ENCODE measurements around the gene TAL1. TPM values are rescaled to one million over a fixed set of nuclear protein-coding genes. Genes with fewer than 3 reads are reported as not detected.

Gene TAL1
- total and polyA plus RNA-seq, 11 donors = 1.8 to 3.9 (median 2.9) TPM

- 71 to 83% (median 78%) methylated on average over 3 of the region's 3 CpGs for WGBS, 4 donors
- H3K27me3 ChIP-seq = peaks cover 0 to 8% (median 0%) of the 10 kb centered on the region in 9 donors
- no peaks in the 10 kb centered on the region for H3K9me3 ChIP-seq
- intact Hi-C loops (cut with DNase I) = no loop called here
- peaks cover 0 to 22% (median 8%) of the 10 kb centered on the region in 12 donors for H3K4me1 ChIP-seq
- DNase-seq (no peak), ATAC-seq (no peak)
- peaks cover 0 to under 1% (median 0%) of the 10 kb centered on the region in 9 donors for H3K36me3 ChIP-seq
- H3K27ac ChIP-seq = no peak overlapping the region
- no peak overlapping the region for H3K4me3 ChIP-seq
- TF ChIP-seq POLR2A (IDR thresholded peaks at IDR 0.05) (no peak), CTCF (IDR thresholded peaks at IDR 0.05) (no peak)
Measured at GRCh38 chr1:47214549-47214948, 17.5 kb downstream of the TAL1 start.

GRCh38 chr1:47213230-47213963, 18.6 kb downstream of the TAL1 start:
- intact Hi-C loops (cut with DNase I) = no loop called here
- Histone ChIP-seq H3K27me3 (peaks cover 0 to 13% (median 4%) of the 10 kb centered on the region in 9 donors), H3K36me3 (no peaks in the 10 kb centered on the region), H3K27ac (peak overlapping the region in 5 of 12 donors; percentile 60 to 88 (median 76)), H3K9me3 (no peaks in the 10 kb centered on the region), H3K4me3 (no peak overlapping the region), H3K4me1 (peaks cover 0 to 22% (median 8%) of the 10 kb centered on the region in 12 donors)
- no peak for TF ChIP-seq CTCF (IDR thresholded peaks at IDR 0.05)
- no peak for DNase-seq
- 68 to 96% (median 85%) methylated on average over 6 to 11 of the region's 11 CpGs for WGBS, 4 donors
- no peak for ATAC-seq

GRCh38 chr1:47212636-47213229, 19.3 kb downstream of the TAL1 start:
- 81 to 87% (median 86%) methylated on average over 4 of the region's 4 CpGs for WGBS, 4 donors

More at GRCh38 chr1:47212636-47213229, 19.3 kb downstream of the TAL1 start:
- ATAC-seq (no peak), DNase-seq (no peak)
- intact Hi-C loops (cut with DNase I) = no loop called here
- peak overlapping the region in 11 of 12 donors; percentile 50 to 88 (median 74) for H3K27ac ChIP-seq
- H3K9me3 ChIP-seq = no peaks in the 10 kb centered on the region
- no peaks in the 10 kb centered on the region for H3K36me3 ChIP-seq
- H3K4me3 ChIP-seq = no peak overlapping the region
- TF ChIP-seq POLR2A (IDR thresholded peaks at IDR 0.05) (no peak), CTCF (IDR thresholded peaks at IDR 0.05) (no peak)
- H3K4me1 ChIP-seq = peaks cover 0 to 22% (median 8%) of the 10 kb centered on the region in 12 donors
- peaks cover 0 to 18% (median 4%) of the 10 kb centered on the region in 9 donors for H3K27me3 ChIP-seq
